K562 (cell line): ENCODE data around the gene RARG. TPM values are rescaled to one million over a fixed set of nuclear protein-coding genes. Genes with fewer than 3 reads are reported as not detected.

ENCODE experiments used
- ATF1 ChIP-seq, 2 experiments: fragments of 450-650 bp in 1 of 2; IDR thresholded peaks; 2 replicates each; pipeline ENCODE4 v1.6.1; 2016; ENCODE audit warnings: missing compliant biosample characterization in 1 of 2, missing genetic modification characterization in 1 of 2
- BCOR ChIP-seq: fragments of 450-650 bp; IDR thresholded peaks from 2 replicates; pipeline ENCODE4 v1.6.1; 2016
- CHD1 ChIP-seq: fragments of 200-600 bp; sonication (generic); IDR thresholded peaks from one replicate; pipeline ENCODE4 v1.6.1; 2012; ENCODE audit warnings: mild to moderate bottlenecking, moderate library complexity, low read length, inconsistent platforms
- KAT2B ChIP-seq: IDR thresholded peaks from one replicate; pipeline ENCODE4 v1.6.1; 2012; ENCODE audit warnings: low read depth, mild to moderate bottlenecking, control low read depth, inconsistent platforms, low read length, moderate library complexity
- KDM5B ChIP-seq: fragments of 200-600 bp; sonication (generic); IDR thresholded peaks from 2 replicates; pipeline ENCODE4 v1.6.1; 2012; ENCODE audit warnings: low read depth, mild to moderate bottlenecking, moderate library complexity, low read length, control low read depth, inconsistent platforms; ENCODE audit not compliant: insufficient replicate concordance
- LCOR ChIP-seq: sonication (generic); formaldehyde crosslinking; IDR thresholded peaks from 2 replicates; pipeline ENCODE4 v1.8.0; 2022; ENCODE audit warnings: mild to moderate bottlenecking, missing genetic modification reagents
- NONO ChIP-seq, 2 experiments: fragments of 200-400 bp in 1 of 2; fragments of 450-650 bp in 1 of 2; formaldehyde crosslinking in 1 of 2; IDR thresholded peaks; 2 replicates each; pipeline ENCODE4 v1.6.1; 2017; ENCODE audit warnings: low read depth in 2 of 2, mild to moderate bottlenecking in 2 of 2, moderate library complexity in 2 of 2, low read length in 1 of 2
- SFPQ ChIP-seq: fragments of 200-400 bp; formaldehyde crosslinking; IDR thresholded peaks from 2 replicates; pipeline ENCODE4 v1.6.1; 2017; ENCODE audit warnings: mild to moderate bottlenecking, low read depth, low read length, moderate library complexity
- SMAD2 ChIP-seq: fragments of 150-350 bp; IDR thresholded peaks from 2 replicates; pipeline ENCODE4 v1.6.1; 2014; ENCODE audit warnings: low read depth, mild to moderate bottlenecking, low read length
- ZNF512 ChIP-seq: IDR thresholded peaks from 2 replicates; pipeline ENCODE4 v1.6.1; 2016; ENCODE audit warnings: missing genetic modification characterization, missing compliant biosample characterization
- polyA plus RNA-seq, 8 experiments: library from polyadenylated mRNA; depleted of rRNA in 4 of 8; stranded (reverse) in 5 of 8; unstranded in 3 of 8; fragments of >200 nt; fragmentation: Nextera tagmentation in 2 of 8; fragmentation: Illumina TruSeq in 1 of 8; extraction: Ambion mirVana in 2 of 8; extraction: Trizol in 1 of 8; gene quantifications; 2 replicates each; pipeline versions ENCODE4 v1.2.1 to v1.2.3, GENCODE V29; 2011 to 2014; ENCODE audit warnings: inconsistent platforms in 1 of 8, missing spikeins in 1 of 8
- total RNA-seq, 7 experiments: library from RNA; depleted of rRNA in 6 of 7; stranded (reverse); fragments of >200 nt in 6 of 7; fragmentation: Illumina TruSeq in 2 of 7; extraction: Trizol in 2 of 7; gene quantifications; 2 replicates each; pipeline versions ENCODE4 v1.2.1 to v1.2.3, GENCODE V29; 2011 to 2021; ENCODE audit warnings: low replicate concordance in 1 of 7
- TF ChIP-seq, protein P1 (sequence below): fragments of 200-600 bp; sonication (generic); IDR thresholded peaks from one replicate; pipeline ENCODE4 v1.6.1; 2012; ENCODE audit warnings: mild to moderate bottlenecking, low read depth, low read length, inconsistent platforms

RARG gene
- total and polyA plus RNA-seq, 9 of the 15 experiments (the other 6 are each of a cell fraction or from before 2014, with no cell fraction given): 0.18 to 7.6 (median 3.8) TPM

DNA sequence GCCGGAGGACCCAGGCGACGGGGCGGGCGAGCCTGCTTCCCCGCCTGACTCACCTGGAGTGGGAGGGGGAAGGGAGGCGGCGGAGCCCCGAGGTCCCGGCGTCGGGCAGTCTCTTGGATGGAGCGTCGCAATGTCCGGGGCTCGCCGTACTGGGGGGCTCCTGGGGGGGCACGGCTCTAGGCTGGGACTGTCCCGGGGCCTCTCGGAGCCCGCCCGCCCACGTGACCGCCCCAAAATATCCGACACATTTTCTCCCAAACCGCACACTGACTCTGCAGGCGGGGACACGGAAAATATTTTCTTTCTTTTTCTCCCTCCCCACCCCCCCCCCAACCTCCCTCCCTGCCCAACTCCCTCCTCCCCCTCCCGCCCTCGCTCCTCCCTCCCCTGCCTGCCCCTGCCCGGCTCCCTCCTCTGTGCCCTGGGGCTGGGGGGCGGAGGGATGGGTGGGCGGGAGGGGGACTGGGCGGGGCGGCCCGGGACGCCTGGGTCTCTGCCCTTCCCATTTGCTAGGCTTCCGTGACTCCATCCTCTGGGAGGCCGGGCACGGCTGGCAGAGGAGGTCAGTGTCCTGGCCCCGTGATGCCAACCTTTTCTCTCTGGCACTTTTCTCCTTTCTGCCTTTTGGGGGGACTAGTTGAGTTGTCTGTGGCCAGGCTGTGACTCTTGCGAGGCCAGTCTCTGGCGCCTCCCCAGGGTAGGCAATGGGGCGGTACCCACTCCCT lies at the start of gene RARG (continued):
- TF ChIP-seq KAT2B (no peak), ZNF512 (tag) (no peak), KDM5B (no peak), LCOR (CRISPR knock-in tag) (0 out of 2 replicates have a peak, but pooled peaks have one; percentile 20), SMAD2 (no peak), ATF1 (CRISPR knock-in tag; IDR thresholded peaks at IDR 0.05) (no peak), ATF1 (tag; IDR thresholded peaks at IDR 0.05) (no peak), CHD1 (no peak), SFPQ (no peak), BCOR (0 out of 2 replicates have a peak, but pooled peaks have one; percentile 54), NONO (IDR thresholded peaks at IDR 0.05; ENCODE audit: low read depth in 2 of 2, low read length in 1 of 2) (no peak)
- TF ChIP-seq, protein P1, sequence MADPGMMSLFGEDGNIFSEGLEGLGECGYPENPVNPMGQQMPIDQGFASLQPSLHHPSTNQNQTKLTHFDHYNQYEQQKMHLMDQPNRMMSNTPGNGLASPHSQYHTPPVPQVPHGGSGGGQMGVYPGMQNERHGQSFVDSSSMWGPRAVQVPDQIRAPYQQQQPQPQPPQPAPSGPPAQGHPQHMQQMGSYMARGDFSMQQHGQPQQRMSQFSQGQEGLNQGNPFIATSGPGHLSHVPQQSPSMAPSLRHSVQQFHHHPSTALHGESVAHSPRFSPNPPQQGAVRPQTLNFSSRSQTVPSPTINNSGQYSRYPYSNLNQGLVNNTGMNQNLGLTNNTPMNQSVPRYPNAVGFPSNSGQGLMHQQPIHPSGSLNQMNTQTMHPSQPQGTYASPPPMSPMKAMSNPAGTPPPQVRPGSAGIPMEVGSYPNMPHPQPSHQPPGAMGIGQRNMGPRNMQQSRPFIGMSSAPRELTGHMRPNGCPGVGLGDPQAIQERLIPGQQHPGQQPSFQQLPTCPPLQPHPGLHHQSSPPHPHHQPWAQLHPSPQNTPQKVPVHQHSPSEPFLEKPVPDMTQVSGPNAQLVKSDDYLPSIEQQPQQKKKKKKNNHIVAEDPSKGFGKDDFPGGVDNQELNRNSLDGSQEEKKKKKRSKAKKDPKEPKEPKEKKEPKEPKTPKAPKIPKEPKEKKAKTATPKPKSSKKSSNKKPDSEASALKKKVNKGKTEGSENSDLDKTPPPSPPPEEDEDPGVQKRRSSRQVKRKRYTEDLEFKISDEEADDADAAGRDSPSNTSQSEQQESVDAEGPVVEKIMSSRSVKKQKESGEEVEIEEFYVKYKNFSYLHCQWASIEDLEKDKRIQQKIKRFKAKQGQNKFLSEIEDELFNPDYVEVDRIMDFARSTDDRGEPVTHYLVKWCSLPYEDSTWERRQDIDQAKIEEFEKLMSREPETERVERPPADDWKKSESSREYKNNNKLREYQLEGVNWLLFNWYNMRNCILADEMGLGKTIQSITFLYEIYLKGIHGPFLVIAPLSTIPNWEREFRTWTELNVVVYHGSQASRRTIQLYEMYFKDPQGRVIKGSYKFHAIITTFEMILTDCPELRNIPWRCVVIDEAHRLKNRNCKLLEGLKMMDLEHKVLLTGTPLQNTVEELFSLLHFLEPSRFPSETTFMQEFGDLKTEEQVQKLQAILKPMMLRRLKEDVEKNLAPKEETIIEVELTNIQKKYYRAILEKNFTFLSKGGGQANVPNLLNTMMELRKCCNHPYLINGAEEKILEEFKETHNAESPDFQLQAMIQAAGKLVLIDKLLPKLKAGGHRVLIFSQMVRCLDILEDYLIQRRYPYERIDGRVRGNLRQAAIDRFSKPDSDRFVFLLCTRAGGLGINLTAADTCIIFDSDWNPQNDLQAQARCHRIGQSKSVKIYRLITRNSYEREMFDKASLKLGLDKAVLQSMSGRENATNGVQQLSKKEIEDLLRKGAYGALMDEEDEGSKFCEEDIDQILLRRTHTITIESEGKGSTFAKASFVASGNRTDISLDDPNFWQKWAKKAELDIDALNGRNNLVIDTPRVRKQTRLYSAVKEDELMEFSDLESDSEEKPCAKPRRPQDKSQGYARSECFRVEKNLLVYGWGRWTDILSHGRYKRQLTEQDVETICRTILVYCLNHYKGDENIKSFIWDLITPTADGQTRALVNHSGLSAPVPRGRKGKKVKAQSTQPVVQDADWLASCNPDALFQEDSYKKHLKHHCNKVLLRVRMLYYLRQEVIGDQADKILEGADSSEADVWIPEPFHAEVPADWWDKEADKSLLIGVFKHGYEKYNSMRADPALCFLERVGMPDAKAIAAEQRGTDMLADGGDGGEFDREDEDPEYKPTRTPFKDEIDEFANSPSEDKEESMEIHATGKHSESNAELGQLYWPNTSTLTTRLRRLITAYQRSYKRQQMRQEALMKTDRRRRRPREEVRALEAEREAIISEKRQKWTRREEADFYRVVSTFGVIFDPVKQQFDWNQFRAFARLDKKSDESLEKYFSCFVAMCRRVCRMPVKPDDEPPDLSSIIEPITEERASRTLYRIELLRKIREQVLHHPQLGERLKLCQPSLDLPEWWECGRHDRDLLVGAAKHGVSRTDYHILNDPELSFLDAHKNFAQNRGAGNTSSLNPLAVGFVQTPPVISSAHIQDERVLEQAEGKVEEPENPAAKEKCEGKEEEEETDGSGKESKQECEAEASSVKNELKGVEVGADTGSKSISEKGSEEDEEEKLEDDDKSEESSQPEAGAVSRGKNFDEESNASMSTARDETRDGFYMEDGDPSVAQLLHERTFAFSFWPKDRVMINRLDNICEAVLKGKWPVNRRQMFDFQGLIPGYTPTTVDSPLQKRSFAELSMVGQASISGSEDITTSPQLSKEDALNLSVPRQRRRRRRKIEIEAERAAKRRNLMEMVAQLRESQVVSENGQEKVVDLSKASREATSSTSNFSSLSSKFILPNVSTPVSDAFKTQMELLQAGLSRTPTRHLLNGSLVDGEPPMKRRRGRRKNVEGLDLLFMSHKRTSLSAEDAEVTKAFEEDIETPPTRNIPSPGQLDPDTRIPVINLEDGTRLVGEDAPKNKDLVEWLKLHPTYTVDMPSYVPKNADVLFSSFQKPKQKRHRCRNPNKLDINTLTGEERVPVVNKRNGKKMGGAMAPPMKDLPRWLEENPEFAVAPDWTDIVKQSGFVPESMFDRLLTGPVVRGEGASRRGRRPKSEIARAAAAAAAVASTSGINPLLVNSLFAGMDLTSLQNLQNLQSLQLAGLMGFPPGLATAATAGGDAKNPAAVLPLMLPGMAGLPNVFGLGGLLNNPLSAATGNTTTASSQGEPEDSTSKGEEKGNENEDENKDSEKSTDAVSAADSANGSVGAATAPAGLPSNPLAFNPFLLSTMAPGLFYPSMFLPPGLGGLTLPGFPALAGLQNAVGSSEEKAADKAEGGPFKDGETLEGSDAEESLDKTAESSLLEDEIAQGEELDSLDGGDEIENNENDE: no peak
